Thyroid gland (tissue), 4 donors: ENCODE data around the gene C10orf67. TPM values are rescaled to one million over a fixed set of nuclear protein-coding genes. Genes with fewer than 3 reads are reported as not detected.
"Not testable (repeated sequence)": the region's sequence is repeated elsewhere in the genome, so short reads cannot be mapped to it uniquely, and the experiment has no call there.

Experiments used
- DNase-seq, 2 donors: peaks; one replicate each; pipeline ENCODE4 v3.0.0-alpha.2; 2019
- H3K27ac ChIP-seq, 3 donors: fragments of 200-600 bp; sonication (generic); 1 replicate in 2 of 3; 2 replicates in 1 of 3; pipeline ENCODE4 v1.5.1; 2016 to 2019; ENCODE audit warnings: mild to moderate bottlenecking in 1 of 3, moderate library complexity in 1 of 3
- H3K27me3 ChIP-seq: fragments of 200-600 bp; sonication (generic); one replicate; pipeline ENCODE4 v1.5.1; 2019
- H3K36me3 ChIP-seq, 2 donors: fragments of 200-600 bp; sonication (generic); one replicate each; pipeline ENCODE4 v1.5.1; 2016 to 2019
- H3K4me1 ChIP-seq, 2 donors: fragments of 200-600 bp; sonication (generic); one replicate each; pipeline ENCODE4 v1.5.1; 2017 to 2019
- H3K4me3 ChIP-seq, 3 donors: fragments of 200-600 bp; sonication (generic); replicated peaks in 1 of 3; 1 replicate in 2 of 3; 2 replicates in 1 of 3; pipeline ENCODE4 v1.5.1; 2016; ENCODE audit warnings: mild to moderate bottlenecking in 1 of 3
- H3K9me3 ChIP-seq: fragments of 200-600 bp; sonication (generic); one replicate; pipeline ENCODE4 v1.5.1; 2017
- POLR2A ChIP-seq, 2 donors: fragments of 450-650 bp; IDR thresholded peaks; one replicate each; pipeline ENCODE4 v1.6.1; 2017; ENCODE audit warnings: antibody characterized with exemption in 2 of 2, mild to moderate bottlenecking in 2 of 2, moderate library complexity in 1 of 2
- WGBS, 2 donors: methylation state at CpG; one replicate each; pipeline ENCODE4 v1.1.5; 2017; 5-methylcytosine and 5-hydroxymethylcytosine counted together
- intact Hi-C: fragments of 100-400 bp; cut with DNase I; formaldehyde crosslinking; loops from one replicate; pipeline ENCODE4 v1.15.1; 2023
- total RNA-seq, 4 donors: library from RNA; depleted of rRNA; stranded (reverse); fragments of >200 nt; gene quantifications; one replicate each; pipeline ENCODE4 v1.2.3, GENCODE V29; 2016
- TF ChIP-seq, protein P1 (sequence below), 6 experiments: fragments of 200-600 bp in 3 of 6; fragments of 450-650 bp in 3 of 6; sonication (generic) in 3 of 6; IDR thresholded peaks; one replicate each; pipeline ENCODE4 v1.5.1; 2016 to 2019; ENCODE audit warnings: antibody characterized with exemption in 6 of 6, mild to moderate bottlenecking in 2 of 6, inconsistent platforms in 1 of 6, moderate library complexity in 1 of 6

The C10orf67 gene
- total RNA-seq, 4 donors from 2014 or later = 0.13 to 0.98 (median 0.54) TPM; not detected in 1

DNA sequence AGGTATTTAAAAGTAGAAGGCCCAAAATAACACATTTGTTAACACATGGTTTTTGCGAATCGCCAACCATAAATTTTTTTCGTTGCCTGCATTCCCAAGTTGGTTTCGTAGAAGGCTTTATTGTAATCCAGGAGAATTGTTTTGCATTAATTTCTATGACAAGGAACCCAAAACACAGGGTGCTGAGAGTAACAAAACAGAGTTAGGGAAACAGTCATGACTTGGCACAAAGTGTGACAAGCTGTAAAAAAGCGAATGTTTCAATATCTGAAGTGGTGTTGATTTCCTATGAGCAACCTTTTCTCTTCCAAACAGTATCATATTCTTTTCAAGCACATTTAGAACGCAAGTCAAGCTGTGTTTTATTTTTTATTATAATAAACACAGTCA lies 63.6 kb downstream of the C10orf67 start:
- intact Hi-C loops = no loop called here
- no peak for TF ChIP-seq POLR2A (IDR thresholded peaks at IDR 0.05)
- TF ChIP-seq, protein P1, sequence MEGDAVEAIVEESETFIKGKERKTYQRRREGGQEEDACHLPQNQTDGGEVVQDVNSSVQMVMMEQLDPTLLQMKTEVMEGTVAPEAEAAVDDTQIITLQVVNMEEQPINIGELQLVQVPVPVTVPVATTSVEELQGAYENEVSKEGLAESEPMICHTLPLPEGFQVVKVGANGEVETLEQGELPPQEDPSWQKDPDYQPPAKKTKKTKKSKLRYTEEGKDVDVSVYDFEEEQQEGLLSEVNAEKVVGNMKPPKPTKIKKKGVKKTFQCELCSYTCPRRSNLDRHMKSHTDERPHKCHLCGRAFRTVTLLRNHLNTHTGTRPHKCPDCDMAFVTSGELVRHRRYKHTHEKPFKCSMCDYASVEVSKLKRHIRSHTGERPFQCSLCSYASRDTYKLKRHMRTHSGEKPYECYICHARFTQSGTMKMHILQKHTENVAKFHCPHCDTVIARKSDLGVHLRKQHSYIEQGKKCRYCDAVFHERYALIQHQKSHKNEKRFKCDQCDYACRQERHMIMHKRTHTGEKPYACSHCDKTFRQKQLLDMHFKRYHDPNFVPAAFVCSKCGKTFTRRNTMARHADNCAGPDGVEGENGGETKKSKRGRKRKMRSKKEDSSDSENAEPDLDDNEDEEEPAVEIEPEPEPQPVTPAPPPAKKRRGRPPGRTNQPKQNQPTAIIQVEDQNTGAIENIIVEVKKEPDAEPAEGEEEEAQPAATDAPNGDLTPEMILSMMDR (IDR thresholded peaks at IDR 0.05) = no peak
- Histone ChIP-seq H3K4me1 (no peaks in the 10 kb centered on the region), H3K36me3 (no peaks in the 10 kb centered on the region), H3K9me3 (no peaks in the 10 kb centered on the region), H3K27me3 (no peaks in the 10 kb centered on the region), H3K27ac (no peak overlapping the region), H3K4me3 (no peak overlapping the region)
- WGBS, 2 donors = 57 to 58% methylated on average over 6 of the region's 6 CpGs
- no peak for DNase-seq

DNA sequence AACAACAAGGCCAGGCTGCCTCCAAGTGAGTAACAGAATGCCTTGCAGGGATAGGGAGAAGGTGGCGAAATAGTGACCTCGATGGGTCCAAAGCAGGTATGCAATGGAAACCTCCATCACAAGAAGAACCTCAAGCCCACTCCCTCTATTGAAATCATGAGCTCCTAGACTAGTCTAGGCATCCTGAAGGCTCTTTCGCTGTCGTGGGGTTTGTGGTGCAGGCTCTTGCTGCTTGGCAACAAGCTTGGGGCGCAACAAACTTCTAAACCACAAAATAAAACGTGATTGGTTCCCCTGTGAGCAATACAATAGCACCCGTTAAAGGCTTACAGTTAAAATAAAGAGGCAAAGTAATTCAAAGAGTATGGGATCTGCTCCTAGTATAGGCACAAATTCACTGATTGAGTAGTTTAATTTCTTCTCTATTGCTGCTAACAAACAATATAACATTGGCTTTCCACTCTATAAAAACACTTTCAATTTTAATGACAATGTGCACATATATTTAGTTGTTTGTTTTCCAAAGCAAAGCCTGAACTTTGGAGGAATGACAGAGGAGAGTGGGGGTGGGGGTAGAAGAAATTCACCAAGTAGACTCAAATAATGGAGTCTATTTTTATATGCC lies 64.1 kb downstream of the C10orf67 start:
- no peak for DNase-seq
- WGBS, 2 donors = 34 to 47% methylated on average over 7 of the region's 7 CpGs
- H3K27me3 ChIP-seq = no peaks in the 10 kb centered on the region
- no peak overlapping the region for H3K4me3 ChIP-seq
- intact Hi-C loops = no loop called here
- no peak for TF ChIP-seq POLR2A (IDR thresholded peaks at IDR 0.05)
- TF ChIP-seq, protein P1 (IDR thresholded peaks at IDR 0.05) = no peak
- H3K27ac ChIP-seq = no peak overlapping the region
- H3K9me3 ChIP-seq = no peaks in the 10 kb centered on the region
- no peaks in the 10 kb centered on the region for H3K36me3 ChIP-seq
- H3K4me1 ChIP-seq = no peaks in the 10 kb centered on the region

DNA sequence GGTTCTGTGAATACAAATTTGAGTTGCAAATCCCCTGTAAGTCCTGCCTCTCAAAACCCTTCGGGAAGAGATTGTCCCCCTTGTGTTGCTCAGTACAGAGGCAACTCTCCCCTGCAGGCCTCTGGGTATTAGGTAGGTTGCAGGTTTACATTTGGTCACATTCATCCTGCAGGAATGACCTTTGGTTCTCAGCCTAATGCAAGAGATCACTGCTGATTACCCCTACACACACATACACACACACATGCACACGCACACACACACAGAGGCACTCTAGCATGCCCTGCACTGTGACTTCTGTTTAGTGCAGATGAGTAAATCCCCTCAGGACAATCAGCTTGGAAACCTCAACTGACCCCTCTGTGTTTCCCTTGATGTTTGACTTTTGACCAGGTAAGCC lies 69.2 kb downstream of the C10orf67 start:
- Histone ChIP-seq H3K36me3 (no peaks in the 10 kb centered on the region), H3K4me3 (no peak overlapping the region), H3K9me3 (no peaks in the 10 kb centered on the region), H3K27ac (no peak overlapping the region), H3K4me1 (no peaks in the 10 kb centered on the region), H3K27me3 (no peaks in the 10 kb centered on the region)
- WGBS, 2 donors = 56 to 68% methylated on average over 2 of the region's 2 CpGs
- no peak for TF ChIP-seq POLR2A (IDR thresholded peaks at IDR 0.05)
- TF ChIP-seq, protein P1 (IDR thresholded peaks at IDR 0.05) = no peak
- DNase-seq = no peak
- intact Hi-C loops = no loop called here

DNA sequence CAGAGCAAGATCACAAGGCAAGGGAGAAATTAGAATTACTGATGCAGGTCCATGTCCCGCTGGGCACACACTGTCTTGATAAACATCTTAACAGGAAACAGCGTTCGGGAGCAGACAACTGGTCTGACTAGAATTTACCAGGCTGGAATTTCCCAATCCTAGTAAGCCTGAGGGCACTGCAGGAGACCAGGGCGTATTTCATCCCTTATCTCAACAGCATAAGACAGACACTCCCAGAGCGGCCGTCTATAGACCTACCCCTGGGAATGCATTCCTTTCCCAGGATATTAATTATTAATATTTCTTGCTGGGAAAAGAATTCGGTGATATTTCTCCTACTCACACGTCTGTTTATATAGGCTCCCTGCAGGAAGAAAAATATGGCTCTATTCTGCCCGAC lies 70.4 kb downstream of the C10orf67 start:
- intact Hi-C loops, H3K36me3 ChIP-seq, H3K9me3 ChIP-seq, H3K4me1 ChIP-seq, DNase-seq, H3K27ac ChIP-seq, H3K4me3 ChIP-seq, H3K27me3 ChIP-seq: not testable (repeated sequence)
- 85 to 86% methylated on average over 9 of the region's 9 CpGs for WGBS, 2 donors

DNA sequence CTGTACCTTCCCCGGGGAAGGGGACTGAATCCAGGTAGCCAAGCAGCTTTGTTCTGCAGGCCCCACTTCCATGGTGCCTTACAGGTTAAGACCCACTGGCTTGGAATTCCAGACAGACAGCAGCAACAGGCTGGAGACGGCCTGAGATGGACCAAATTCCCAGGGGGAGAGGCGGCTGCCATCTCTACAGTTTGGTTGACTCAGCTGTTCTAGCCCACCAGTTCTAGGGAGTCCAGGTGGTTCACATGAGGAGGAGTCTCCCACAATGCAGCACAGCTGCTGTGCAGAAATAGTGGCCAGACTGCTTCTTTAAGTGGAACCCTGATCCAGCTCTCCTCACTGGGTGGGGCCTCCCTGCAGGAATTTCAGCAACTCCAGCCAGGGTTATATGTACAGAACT lies 74.1 kb downstream of the C10orf67 start:
- intact Hi-C loops = no loop called here
- WGBS, 2 donors = 75 to 83% methylated on average over 3 of the region's 3 CpGs
- DNase-seq = no peak

More for the DNA sequence above, 74.1 kb downstream of the C10orf67 start:
- no peak for TF ChIP-seq POLR2A (IDR thresholded peaks at IDR 0.05)
- TF ChIP-seq, protein P1 (IDR thresholded peaks at IDR 0.05) = no peak
- H3K9me3 ChIP-seq = no peaks in the 10 kb centered on the region
- no peak overlapping the region for H3K27ac ChIP-seq
- H3K36me3 ChIP-seq = no peaks in the 10 kb centered on the region
- no peak overlapping the region for H3K4me3 ChIP-seq
- H3K4me1 ChIP-seq = no peaks in the 10 kb centered on the region
- no peaks in the 10 kb centered on the region for H3K27me3 ChIP-seq
